Keratinocyte (primary cell): ENCODE results near the gene GAA. TPM values are rescaled to one million over a fixed set of nuclear protein-coding genes. Genes with fewer than 3 reads are reported as not detected.

Experiments
- DNase-seq: peaks from one replicate; pipeline ENCODE4 v3.0.0-alpha.2; 2011; ENCODE audit warnings: low read depth, missing footprints, low spot score
- FAIRE-seq: peaks from 2 replicates; lab custom pipeline; 2011; peaks lifted over from hg19 to GRCh38; lab: Jason Lieb, UNC
- H2AFZ ChIP-seq: 2 replicates; pipeline ENCODE4 v1.6.0; 2012; ENCODE audit warnings: low read length, control low read depth, inconsistent platforms; ENCODE audit not compliant: control insufficient read depth
- H3K27ac ChIP-seq: 2 replicates; pipeline ENCODE4 v1.5.1; 2011; ENCODE audit warnings: low read length; ENCODE audit not compliant: control insufficient read depth, insufficient read depth
- H3K27me3 ChIP-seq: 3 replicates; pipeline ENCODE4 v1.6.0; 2011; ENCODE audit warnings: low read length; ENCODE audit not compliant: control insufficient read depth, insufficient read depth; ENCODE audit errors: extremely low read depth
- H3K36me3 ChIP-seq, 2 experiments: 2 replicates in 1 of 2; 3 replicates in 1 of 2; pipeline ENCODE4 v1.5.1; 2011; ENCODE audit warnings: low read length in 2 of 2, mild to moderate bottlenecking in 1 of 2; ENCODE audit not compliant: control insufficient read depth in 2 of 2, insufficient read depth in 2 of 2; ENCODE audit errors: extremely low read depth in 1 of 2
- H3K4me1 ChIP-seq: 3 replicates; pipeline ENCODE4 v1.5.1; 2011; ENCODE audit warnings: low read length; ENCODE audit not compliant: control insufficient read depth, insufficient read depth; ENCODE audit errors: extremely low read depth
- H3K4me2 ChIP-seq: 3 replicates; pipeline ENCODE4 v1.6.0; 2011; ENCODE audit warnings: low read depth, low read length; ENCODE audit not compliant: control insufficient read depth, insufficient read depth; ENCODE audit errors: extremely low read depth
- H3K4me3 ChIP-seq, 3 experiments: fragments of 200-600 bp in 1 of 3; sonication (generic) in 1 of 3; 2 replicates in 2 of 3; 3 replicates in 1 of 3; pipeline ENCODE4 v1.5.1; 2011 to 2016; ENCODE audit warnings: low read length in 3 of 3, mild to moderate bottlenecking in 3 of 3, control low read depth in 2 of 3, inconsistent platforms in 1 of 3, low read depth in 1 of 3, mixed read lengths in 1 of 3, mixed run types in 1 of 3, moderate library complexity in 1 of 3; ENCODE audit not compliant: control insufficient read depth in 2 of 3, insufficient read depth in 2 of 3; ENCODE audit errors: extremely low read depth in 1 of 3
- H3K79me2 ChIP-seq: 2 replicates; pipeline ENCODE4 v1.6.0; 2012; ENCODE audit warnings: low read length; ENCODE audit not compliant: control insufficient read depth, insufficient read depth
- H3K9ac ChIP-seq: 3 replicates; pipeline ENCODE4 v1.6.0; 2011; ENCODE audit warnings: low read length; ENCODE audit not compliant: control insufficient read depth, insufficient read depth; ENCODE audit errors: extremely low read depth
- H3K9me1 ChIP-seq: 3 replicates; pipeline ENCODE4 v1.6.0; 2011; ENCODE audit warnings: low read length; ENCODE audit not compliant: control insufficient read depth, insufficient read depth; ENCODE audit errors: extremely low read depth
- H3K9me3 ChIP-seq: 2 replicates; pipeline ENCODE4 v1.5.1; 2012; ENCODE audit warnings: low read depth, low read length; ENCODE audit not compliant: control insufficient read depth
- H4K20me1 ChIP-seq: 3 replicates; pipeline ENCODE4 v1.6.0; 2011; ENCODE audit warnings: low read length; ENCODE audit not compliant: control insufficient read depth, insufficient read depth; ENCODE audit errors: extremely low read depth
- CTCF ChIP-seq, 3 experiments: IDR thresholded peaks in 1 of 3; conservative IDR thresholded peaks in 1 of 3; optimal IDR thresholded peaks in 1 of 3; 2 replicates in 2 of 3; 3 replicates in 1 of 3; pipeline versions ENCODE3 to v1.5.1; 2011; ENCODE audit warnings: low read length in 3 of 3, mild to moderate bottlenecking in 3 of 3, moderate library complexity in 2 of 3, control low read depth in 1 of 3, inconsistent platforms in 1 of 3; ENCODE audit not compliant: insufficient read depth in 2 of 3; ENCODE audit errors: extremely low read depth in 1 of 3
- EZH2 ChIP-seq: IDR thresholded peaks from one replicate; pipeline ENCODE4 v1.6.1; 2012; ENCODE audit warnings: inconsistent platforms, mild to moderate bottlenecking, low read length, moderate library complexity
- dilution Hi-C: fragments of 300-500 bp; cut with MboI; formaldehyde crosslinking; loops from one replicate; pipeline ENCODE4 v1.7.0; 2020; ENCODE audit warnings: low sequenced_read_pairs; ENCODE audit not compliant: extremely low pct_ligation_motif_present
- polyA plus RNA-seq, 5 experiments: library from polyadenylated mRNA; depleted of rRNA in 3 of 5; stranded (reverse) in 3 of 5; stranded (forward) in 1 of 5; unstranded in 1 of 5; fragments of >200 nt; gene quantifications; 1 replicate in 1 of 5; 2 replicates in 3 of 5; 3 replicates in 1 of 5; pipeline versions ENCODE4 v1.2.1 to v1.2.3, GENCODE V29; 2011 to 2012; ENCODE audit warnings: missing spikeins in 2 of 5, low read depth in 1 of 5, low replicate concordance in 1 of 5

Gene GAA
- polyA plus RNA-seq, 1 donor (not counting 4 experiments of a cell fraction or from before 2014, with no cell fraction given): 3.2 TPM

DNA sequence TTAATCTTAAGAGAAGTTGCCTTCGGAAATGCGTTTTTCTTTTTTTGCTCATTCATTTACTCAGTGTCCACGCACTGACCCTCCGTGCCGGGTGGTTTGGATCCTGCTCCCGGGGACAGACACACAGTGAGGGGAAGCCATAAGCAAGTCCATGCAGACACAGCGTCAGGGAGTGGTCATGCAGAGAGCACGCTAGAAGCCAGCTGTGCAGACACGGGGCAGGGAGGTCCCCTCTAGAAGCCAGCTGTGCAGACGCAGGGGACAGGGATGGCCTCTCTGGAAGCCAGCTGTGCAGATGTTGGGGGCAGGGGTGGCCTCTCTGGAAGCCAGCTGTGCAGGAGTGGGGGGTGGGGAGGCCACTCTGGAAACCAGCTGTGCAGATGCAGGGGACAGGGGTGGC lies 4.8 kb downstream of the GAA start:
- FAIRE-seq (no peak), DNase-seq (no peak)
- Histone ChIP-seq H3K27ac (no peak overlapping the region), H3K4me2 (peak overlapping the region; percentile 19), H3K9me1 (no peaks in the 10 kb centered on the region), H3K4me1 (peaks cover 33% of the 10 kb centered on the region), H4K20me1 (no peaks in the 10 kb centered on the region), H3K79me2 (no peaks in the 10 kb centered on the region), H3K36me3 (no peaks in the 10 kb centered on the region), H3K4me3 (no peak overlapping the region), H3K27me3 (peaks cover 15% of the 10 kb centered on the region), H3K9ac (no peak overlapping the region), H3K9me3 (no peaks in the 10 kb centered on the region), H2AFZ (no peak overlapping the region)
- dilution Hi-C loops: no loop called here
- TF ChIP-seq CTCF (optimal IDR thresholded peaks at IDR 0.05 in 1 of 3, IDR thresholded peaks at IDR 0.05 in 1 of 3, conservative IDR thresholded peaks at IDR 0.05 in 1 of 3; ENCODE audit: extremely low read depth in 1 of 3, insufficient read depth in 2 of 3, low read length in 3 of 3) (no peak), EZH2 (no peak)

- FAIRE-seq (no peak), DNase-seq (no peak)
- TF ChIP-seq EZH2: no peak
- no peak for TF ChIP-seq CTCF (optimal IDR thresholded peaks at IDR 0.05 in 1 of 3, IDR thresholded peaks at IDR 0.05 in 1 of 3, conservative IDR thresholded peaks at IDR 0.05 in 1 of 3; ENCODE audit: extremely low read depth in 1 of 3, insufficient read depth in 2 of 3, low read length in 3 of 3)
- dilution Hi-C loops: no loop called here
- Histone ChIP-seq H3K36me3 (no peaks in the 10 kb centered on the region), H3K9me1 (no peaks in the 10 kb centered on the region), H2AFZ (no peak overlapping the region), H3K27me3 (peaks cover 15% of the 10 kb centered on the region), H3K4me3 (no peak overlapping the region), H3K4me2 (no peak overlapping the region), H3K79me2 (no peaks in the 10 kb centered on the region), H3K9me3 (no peaks in the 10 kb centered on the region), H3K4me1 (peaks cover 32% of the 10 kb centered on the region), H3K27ac (no peak overlapping the region), H3K9ac (no peak overlapping the region), H4K20me1 (no peaks in the 10 kb centered on the region)
These were observed 5.4 kb downstream of the GAA start for GRCh38 chr17:80106751-80107150.
